Thyroid gland (tissue), 4 donors: ENCODE data around the gene ARHGAP15.

ENCODE experiments used
- CTCF ChIP-seq, 6 experiments: fragments of 200-600 bp in 3 of 6; fragments of 450-650 bp in 3 of 6; sonication (generic) in 3 of 6; IDR thresholded peaks; one replicate each; pipeline ENCODE4 v1.5.1; 2016 to 2019; ENCODE audit warnings: antibody characterized with exemption in 6 of 6, mild to moderate bottlenecking in 2 of 6, inconsistent platforms in 1 of 6, moderate library complexity in 1 of 6
- POLR2A ChIP-seq, 2 donors: fragments of 450-650 bp; IDR thresholded peaks; one replicate each; pipeline ENCODE4 v1.6.1; 2017; ENCODE audit warnings: antibody characterized with exemption in 2 of 2, mild to moderate bottlenecking in 2 of 2, moderate library complexity in 1 of 2

GRCh38 chr2:143481237-143481623 is 352.0 kb downstream of the ARHGAP15 start:
- no peak for TF ChIP-seq POLR2A (IDR thresholded peaks at IDR 0.05)
- no peak for TF ChIP-seq CTCF (IDR thresholded peaks at IDR 0.05)
